HG03521 (cell line): ENCODE results near the gene AFF1.

Experiments used
- ATAC-seq: cut with Tn5 transposase; IDR thresholded peaks from one replicate; pipeline ENCODE4 v1.9.1; 2021; ENCODE audit warnings: mild to moderate bottlenecking, moderate library complexity; ENCODE audit not compliant: unreplicated experiment

The AFF1 gene

DNA sequence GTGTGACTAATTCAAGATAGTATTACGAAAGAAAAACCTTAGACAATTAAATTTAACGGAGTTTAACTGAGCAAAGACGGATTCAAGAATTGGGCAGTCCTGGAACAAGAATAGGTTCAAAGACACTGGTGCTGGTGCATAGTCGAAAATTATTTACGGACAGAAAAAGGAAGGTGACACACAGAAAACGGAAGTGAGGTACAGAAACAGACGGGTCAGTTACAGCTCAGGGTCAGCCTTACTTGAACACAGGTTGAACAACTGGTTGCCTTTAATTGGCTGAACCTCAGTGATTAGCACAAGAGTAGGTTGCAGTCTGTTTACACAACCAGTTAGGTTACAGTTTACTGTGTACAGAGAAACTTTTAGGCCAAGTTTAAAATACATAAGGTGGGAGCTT is 254.1 kb downstream of the AFF1 start:
- no peak for ATAC-seq
